Measurements from ENCODE around the gene TENM3.

TENM3 gene

DNA sequence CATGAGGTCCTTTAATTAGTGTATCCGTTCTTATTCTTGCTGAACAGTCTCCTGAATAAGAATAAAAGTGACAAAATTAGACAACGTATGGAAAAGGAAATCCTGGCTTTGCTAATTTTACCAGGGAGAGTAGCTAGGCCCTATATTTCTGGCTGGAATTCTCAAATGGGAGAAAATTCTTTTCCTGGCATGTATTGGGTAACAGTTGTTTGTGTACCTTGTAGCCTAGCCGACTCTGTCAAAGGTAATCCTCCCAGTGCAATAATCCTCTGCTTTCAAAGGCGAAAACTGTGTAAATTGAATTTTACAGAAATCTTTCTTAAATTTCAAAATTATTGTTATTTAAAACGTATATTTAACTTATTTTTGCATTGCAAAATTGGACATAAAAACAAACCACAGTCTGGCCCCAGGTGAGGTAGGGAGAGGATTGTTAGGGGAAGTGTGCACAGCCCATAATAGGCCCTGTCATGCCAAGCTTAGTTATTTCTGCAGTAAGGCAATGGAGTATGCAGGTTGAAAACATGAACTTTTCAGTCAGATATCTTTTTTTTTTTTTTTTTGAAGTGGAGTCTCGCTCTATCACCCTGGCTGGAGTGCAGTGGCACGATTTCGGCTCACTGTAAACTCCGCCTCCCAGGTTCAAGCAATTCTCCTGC, 18.9 kb upstream of the TENM3 start:
- ChIA-PET POLR2A (ENCODE audit: low non-redundant PET) (interaction anchor here (0.7 kb wide), 1 partner anchor 12 kb away, joined by 4 read pairs; no protein-coding TSS in a partner anchor), CTCF (interaction anchor here (0.6 kb wide), 2 partner anchors 466 to 902 kb away, joined by 6 to 7 read pairs; no protein-coding TSS in a partner anchor)
- TF ChIP-seq CTCF (conservative IDR thresholded peaks at IDR 0.05; ENCODE audit: low read depth), result no peak
- no peak overlapping the region for H3K27ac ChIP-seq
- DNase-seq (ENCODE audit: low spot score), result no peak

DNA sequence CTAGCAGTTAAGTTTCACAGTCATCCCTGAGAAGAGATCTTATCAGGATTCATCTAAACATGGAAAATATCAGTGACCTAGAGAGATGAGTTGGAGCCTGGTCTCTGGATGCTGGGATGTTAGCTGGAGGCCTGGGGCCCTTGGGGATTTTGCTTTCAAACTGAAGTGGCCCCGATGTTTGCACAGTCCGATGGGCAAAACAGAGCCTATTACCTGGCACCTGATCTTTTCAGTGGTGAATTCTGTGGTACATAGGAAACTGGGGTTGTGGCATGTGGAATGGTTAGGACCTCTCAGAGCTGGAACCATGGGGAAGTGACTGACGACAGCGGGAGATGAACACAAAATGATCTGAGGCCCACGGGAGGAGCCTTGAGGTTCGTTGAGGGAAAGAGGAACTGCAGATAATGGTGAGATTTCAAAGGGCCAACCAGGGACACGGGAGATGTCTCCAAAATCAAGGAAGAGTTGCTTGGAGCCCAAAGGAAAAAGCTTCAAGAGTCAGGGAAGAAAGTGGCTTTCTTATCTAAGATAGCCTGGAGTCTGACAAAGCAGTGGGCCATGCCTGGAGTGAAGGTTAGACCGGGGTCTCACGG, 17.8 kb upstream of the TENM3 start:
- CTCF ChIA-PET, result interaction anchor here (0.5 to 0.7 kb wide), 3 partner anchors 10 to 148 kb away, joined by 3 read pairs; no protein-coding TSS in a partner anchor
- TF ChIP-seq CTCF (conservative IDR thresholded peaks at IDR 0.05; ENCODE audit: low read depth), result no peak

GRCh38 chr4:182227611-182228010, 15.6 kb upstream of the TENM3 start:
- CTCF ChIA-PET, result interaction anchor here (0.6 kb wide), 1 partner anchor 172 kb away, joined by 4 read pairs; no protein-coding TSS in a partner anchor
- POLR2A ChIA-PET (ENCODE audit: low non-redundant PET), result no interaction called here

More for the DNA sequence above, 17.8 kb upstream of the TENM3 start:
- no peak overlapping the region for H3K27ac ChIP-seq
- POLR2A ChIA-PET (ENCODE audit: low non-redundant PET), result no interaction called here
- no peak for DNase-seq (ENCODE audit: low spot score)

DNA sequence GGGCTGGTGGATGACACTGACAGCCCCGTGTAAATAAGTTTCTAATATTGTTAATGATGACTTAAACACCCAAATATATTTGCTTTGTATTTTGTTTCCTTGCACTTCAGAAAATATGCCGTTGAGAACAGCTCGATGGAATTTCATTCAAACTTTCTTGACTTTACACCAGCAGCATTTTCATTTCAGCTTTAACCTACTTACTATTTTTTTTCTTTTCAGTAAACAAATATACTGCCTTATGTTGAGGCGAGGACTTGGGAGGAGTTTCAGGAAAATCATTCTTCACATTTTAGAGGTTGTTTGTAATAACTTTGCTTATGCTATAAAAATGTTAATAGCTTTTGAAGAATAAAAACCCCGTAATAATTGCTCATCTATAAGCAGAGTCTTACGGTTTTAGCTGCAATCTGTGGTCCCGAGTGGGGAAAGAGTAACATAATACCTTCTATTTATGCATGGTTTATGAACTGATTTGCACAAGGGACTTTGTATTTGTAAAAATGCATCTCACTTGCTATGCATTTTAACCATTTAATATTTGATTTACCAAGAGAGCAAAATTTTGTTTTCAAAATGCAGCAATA, 14.1 kb upstream of the TENM3 start:
- no peak overlapping the region for H3K27ac ChIP-seq
- ChIA-PET POLR2A (ENCODE audit: low non-redundant PET) (no interaction called here), CTCF (interaction anchor here (0.6 kb wide), 1 partner anchor 91 kb away, joined by 3 read pairs; no protein-coding TSS in a partner anchor)
- DNase-seq (ENCODE audit: low spot score), result no peak
- no peak for TF ChIP-seq CTCF (conservative IDR thresholded peaks at IDR 0.05; ENCODE audit: low read depth)

More at GRCh38 chr4:182227611-182228010, 15.6 kb upstream of the TENM3 start:
- H3K27ac ChIP-seq, result no peak overlapping the region
- no peak for DNase-seq (ENCODE audit: low spot score)
- no peak for TF ChIP-seq CTCF (conservative IDR thresholded peaks at IDR 0.05; ENCODE audit: low read depth)

DNA sequence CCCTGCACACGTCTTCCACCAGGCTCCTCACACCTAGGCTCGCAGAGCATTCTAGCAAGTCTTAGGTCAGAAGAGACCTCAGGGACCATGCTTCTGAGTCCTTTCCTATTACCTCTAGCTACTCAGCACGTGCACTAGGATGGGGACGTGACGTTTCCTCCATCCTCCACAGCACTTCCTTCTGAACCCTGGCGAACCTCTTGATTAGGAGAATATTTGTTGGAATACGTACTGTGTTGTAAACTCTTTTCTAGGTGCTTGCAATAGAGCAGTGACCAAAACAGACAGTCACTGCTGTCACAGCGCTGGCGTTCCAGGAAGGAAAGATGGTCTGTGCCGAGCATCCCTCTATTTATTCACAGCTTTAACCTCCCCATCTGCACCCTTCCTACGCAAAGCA, 12.9 kb upstream of the TENM3 start:
- no peak for TF ChIP-seq CTCF (conservative IDR thresholded peaks at IDR 0.05; ENCODE audit: low read depth)
- DNase-seq (ENCODE audit: low spot score), result no peak
- ChIA-PET CTCF (no interaction called here), POLR2A (ENCODE audit: low non-redundant PET) (no interaction called here)
- no peak overlapping the region for H3K27ac ChIP-seq

- DNase-seq (ENCODE audit: low spot score), result no peak
- CTCF ChIA-PET, result interaction anchor here (0.9 kb wide), 1 partner anchor 16 kb away, joined by 3 read pairs; no protein-coding TSS in a partner anchor
- TF ChIP-seq CTCF (conservative IDR thresholded peaks at IDR 0.05; ENCODE audit: low read depth), result no peak
- H3K27ac ChIP-seq, result no peak overlapping the region
- POLR2A ChIA-PET (ENCODE audit: low non-redundant PET), result no interaction called here
These were observed 12.1 kb upstream of the TENM3 start for GRCh38 chr4:182231080-182231479.

Data from RWPE1 (cell line).